ENCODE results near the gene CMTM6.
"Not testable (repeated sequence)": the region's sequence is repeated elsewhere in the genome, so short reads cannot be mapped to it uniquely, and the experiment has no call there.

The CMTM6 gene

GRCh38 chr3:32439421-32439820 lies 63.2 kb downstream of the CMTM6 start:
- Histone ChIP-seq H3K36me3 (ENCODE audit: control insufficient read depth in 4 of 4, insufficient read depth in 4 of 4, low read length in 3 of 4) (peaks cover 4 to 38% (median 10%) of the 10 kb centered on the region in 4 experiments), H3K4me1 (ENCODE audit: control extremely low read depth in 1 of 4, control insufficient read depth in 4 of 4, insufficient read depth in 4 of 4, low read length in 3 of 4) (peaks cover 0 to 20% (median 7%) of the 10 kb centered on the region in 4 experiments)
- H3K27ac ChIP-seq (ENCODE audit: insufficient read depth in 1 of 2, low read depth in 1 of 2, low read length in 2 of 2, poor library complexity in 1 of 2, severe bottlenecking in 2 of 2); H3K4me3 ChIP-seq (ENCODE audit: control insufficient read depth in 1 of 7, extremely low read depth in 1 of 7, insufficient read depth in 4 of 7, low read depth in 2 of 7, low read length in 6 of 7); POLR2A ChIA-PET; H3K27me3 ChIP-seq (replicated peaks in 2 of 5; ENCODE audit: control insufficient read depth in 4 of 5, insufficient read depth in 5 of 5, low read length in 4 of 5); H3K9me3 ChIP-seq (ENCODE audit: control extremely low read depth in 1 of 5, control insufficient read depth in 4 of 5, insufficient read depth in 2 of 5, low read depth in 1 of 5, low read length in 4 of 5); DNase-seq: not testable (repeated sequence)
- WGBS (ENCODE audit: insufficient coverage): 100% methylated on average over 3 of the region's 4 CpGs
- CTCF ChIA-PET: interaction anchor here (0.8 to 3.1 kb wide), 5 partner anchors 10 to 28 kb away, joined by 3 to 10 read pairs (median 8); no protein-coding TSS in a partner anchor

DNA sequence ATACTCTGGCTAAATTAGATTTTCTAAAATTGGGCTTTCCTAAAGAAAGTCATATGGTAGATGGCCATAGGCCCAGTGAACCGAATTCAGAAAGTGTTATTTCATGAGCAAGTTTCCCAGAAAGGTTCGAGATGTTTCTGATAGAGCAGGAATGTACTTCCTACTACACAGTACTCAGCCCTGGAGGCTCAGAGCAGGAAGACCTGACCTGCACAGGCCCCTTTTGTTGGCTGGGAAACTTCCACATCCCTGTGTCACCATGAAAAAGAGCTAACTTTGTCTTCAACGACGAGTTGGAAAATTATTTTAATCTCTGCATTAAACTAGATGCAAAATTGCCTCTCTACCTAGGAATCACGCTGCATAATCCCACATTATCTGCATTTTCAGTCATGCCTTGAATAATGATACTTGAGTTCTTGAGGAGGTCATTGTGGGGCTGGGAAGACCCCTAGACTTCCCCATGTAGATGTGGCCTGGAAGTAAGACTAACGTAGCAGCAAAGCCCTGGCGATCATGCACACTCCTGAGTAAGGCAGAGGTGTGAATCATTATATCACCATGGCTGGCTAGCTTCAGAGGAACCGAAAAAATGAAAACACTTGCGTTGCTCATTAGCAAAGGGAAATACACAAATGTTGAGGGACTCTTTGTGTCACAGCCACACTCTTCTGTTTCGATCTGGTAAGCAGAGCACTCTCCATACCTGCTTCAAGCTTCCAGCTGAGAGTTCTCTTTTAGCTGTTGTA lies 63.9 kb downstream of the CMTM6 start:
- peaks cover 0 to 20% (median 7%) of the 10 kb centered on the region in 4 experiments for H3K4me1 ChIP-seq (ENCODE audit: control extremely low read depth in 1 of 4, control insufficient read depth in 4 of 4, insufficient read depth in 4 of 4, low read length in 3 of 4)
- no peak overlapping the region for H3K4me3 ChIP-seq (ENCODE audit: control insufficient read depth in 1 of 7, extremely low read depth in 1 of 7, insufficient read depth in 4 of 7, low read depth in 2 of 7, low read length in 6 of 7)
- H3K36me3 ChIP-seq (ENCODE audit: control insufficient read depth in 4 of 4, insufficient read depth in 4 of 4, low read length in 3 of 4): peaks cover 0 to 35% (median 10%) of the 10 kb centered on the region in 4 experiments
- ChIA-PET CTCF (interaction anchor here (0.8 to 3.1 kb wide), 12 partner anchors 10 to 63 kb away, joined by 3 to 14 read pairs (median 5); no protein-coding TSS in a partner anchor), POLR2A (no interaction called here)
- no peak for DNase-seq
- no peaks in the 10 kb centered on the region for H3K9me3 ChIP-seq (ENCODE audit: control extremely low read depth in 1 of 5, control insufficient read depth in 4 of 5, insufficient read depth in 2 of 5, low read depth in 1 of 5, low read length in 4 of 5)
- WGBS (ENCODE audit: insufficient coverage): 82% methylated on average over 6 of the region's 10 CpGs
- no peak overlapping the region for H3K27ac ChIP-seq (ENCODE audit: insufficient read depth in 1 of 2, low read depth in 1 of 2, low read length in 2 of 2, poor library complexity in 1 of 2, severe bottlenecking in 2 of 2)
- no peaks in the 10 kb centered on the region for H3K27me3 ChIP-seq (replicated peaks in 2 of 5; ENCODE audit: control insufficient read depth in 4 of 5, insufficient read depth in 5 of 5, low read length in 4 of 5)

DNA sequence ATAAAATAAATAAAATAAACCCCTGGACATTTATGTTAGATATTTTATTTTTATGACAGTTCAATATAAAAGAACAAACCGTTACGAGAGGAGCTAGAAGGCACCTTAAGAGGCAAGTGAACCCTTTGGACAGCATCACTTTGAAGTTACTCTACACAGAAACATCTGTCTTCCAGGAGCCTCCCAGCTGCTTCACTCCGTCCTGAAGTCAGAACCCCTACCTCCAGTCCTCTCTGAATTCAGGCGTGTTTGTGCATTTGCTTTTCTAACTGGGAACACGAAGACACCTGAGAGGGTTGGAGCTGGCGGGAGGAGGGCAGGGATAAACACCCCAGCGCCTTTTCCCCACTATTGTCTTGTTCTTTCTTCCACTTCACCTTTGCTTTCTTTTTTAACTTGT lies 64.8 kb downstream of the CMTM6 start:
- DNase-seq: no peak
- Histone ChIP-seq H3K9me3 (ENCODE audit: control extremely low read depth in 1 of 5, control insufficient read depth in 4 of 5, insufficient read depth in 2 of 5, low read depth in 1 of 5, low read length in 4 of 5) (no peaks in the 10 kb centered on the region), H3K4me1 (ENCODE audit: control extremely low read depth in 1 of 4, control insufficient read depth in 4 of 4, insufficient read depth in 4 of 4, low read length in 3 of 4) (peaks cover 5 to 28% (median 14%) of the 10 kb centered on the region in 4 experiments), H3K27me3 (replicated peaks in 2 of 5; ENCODE audit: control insufficient read depth in 4 of 5, insufficient read depth in 5 of 5, low read length in 4 of 5) (no peaks in the 10 kb centered on the region), H3K27ac (ENCODE audit: insufficient read depth in 1 of 2, low read depth in 1 of 2, low read length in 2 of 2, poor library complexity in 1 of 2, severe bottlenecking in 2 of 2) (no peak overlapping the region), H3K36me3 (ENCODE audit: control insufficient read depth in 4 of 4, insufficient read depth in 4 of 4, low read length in 3 of 4) (peaks cover 0 to 30% (median 5%) of the 10 kb centered on the region in 4 experiments), H3K4me3 (ENCODE audit: control insufficient read depth in 1 of 7, extremely low read depth in 1 of 7, insufficient read depth in 4 of 7, low read depth in 2 of 7, low read length in 6 of 7) (no peak overlapping the region)
- 100% methylated on average over 1 of the region's 7 CpGs for WGBS (ENCODE audit: insufficient coverage)
- POLR2A ChIA-PET: no interaction called here
- CTCF ChIA-PET: interaction anchor here (0.6 to 2.4 kb wide), 13 partner anchors 9 to 776 kb away, joined by 3 to 14 read pairs (median 5); no protein-coding TSS in a partner anchor

DNA sequence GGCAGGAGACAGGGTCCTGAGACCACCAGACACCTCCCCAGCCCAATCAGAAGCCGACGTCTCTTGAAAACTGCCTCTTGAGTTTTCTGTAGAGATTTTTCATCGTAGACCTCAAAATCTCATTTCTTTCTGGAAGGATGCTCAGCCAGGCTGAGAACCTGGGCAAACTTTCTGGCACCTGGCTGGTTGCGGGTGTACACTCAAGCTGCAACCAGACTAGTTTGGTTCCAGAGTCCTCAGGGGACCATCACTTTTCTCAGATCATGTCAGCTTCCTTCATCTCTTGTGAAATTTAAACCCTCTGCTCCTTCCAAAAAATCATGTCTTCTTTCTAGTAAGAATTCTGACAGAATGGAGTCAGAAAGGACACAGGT lies 65.8 kb downstream of the CMTM6 start:
- Histone ChIP-seq H3K4me3 (ENCODE audit: control insufficient read depth in 1 of 7, extremely low read depth in 1 of 7, insufficient read depth in 4 of 7, low read depth in 2 of 7, low read length in 6 of 7) (no peak overlapping the region), H3K4me1 (ENCODE audit: control extremely low read depth in 1 of 4, control insufficient read depth in 4 of 4, insufficient read depth in 4 of 4, low read length in 3 of 4) (peaks cover 9 to 39% (median 22%) of the 10 kb centered on the region in 4 experiments), H3K36me3 (ENCODE audit: control insufficient read depth in 4 of 4, insufficient read depth in 4 of 4, low read length in 3 of 4) (peaks cover 0 to 22% (median 1%) of the 10 kb centered on the region in 4 experiments), H3K9me3 (ENCODE audit: control extremely low read depth in 1 of 5, control insufficient read depth in 4 of 5, insufficient read depth in 2 of 5, low read depth in 1 of 5, low read length in 4 of 5) (no peaks in the 10 kb centered on the region), H3K27me3 (replicated peaks in 2 of 5; ENCODE audit: control insufficient read depth in 4 of 5, insufficient read depth in 5 of 5, low read length in 4 of 5) (no peaks in the 10 kb centered on the region), H3K27ac (ENCODE audit: insufficient read depth in 1 of 2, low read depth in 1 of 2, low read length in 2 of 2, poor library complexity in 1 of 2, severe bottlenecking in 2 of 2) (no peak overlapping the region)
- 98% methylated on average over 4 of the region's 4 CpGs for WGBS (ENCODE audit: insufficient coverage)
- CTCF ChIA-PET: interaction anchor here (1.4 to 2.4 kb wide), 4 partner anchors 11 to 31 kb away, joined by 3 to 7 read pairs (median 4); no protein-coding TSS in a partner anchor
- POLR2A ChIA-PET: no interaction called here
- no peak for DNase-seq

GRCh38 chr3:32435911-32436815 lies 66.5 kb downstream of the CMTM6 start:
- H3K27ac ChIP-seq (ENCODE audit: insufficient read depth in 1 of 2, low read depth in 1 of 2, low read length in 2 of 2, poor library complexity in 1 of 2, severe bottlenecking in 2 of 2): no peak overlapping the region
- peaks cover 0 to 20% (median 0%) of the 10 kb centered on the region in 4 experiments for H3K36me3 ChIP-seq (ENCODE audit: control insufficient read depth in 4 of 4, insufficient read depth in 4 of 4, low read length in 3 of 4)
- no peaks in the 10 kb centered on the region for H3K9me3 ChIP-seq (ENCODE audit: control extremely low read depth in 1 of 5, control insufficient read depth in 4 of 5, insufficient read depth in 2 of 5, low read depth in 1 of 5, low read length in 4 of 5)
- 97% methylated on average over 3 of the region's 4 CpGs for WGBS (ENCODE audit: insufficient coverage)
- no peak overlapping the region for H3K4me3 ChIP-seq (ENCODE audit: control insufficient read depth in 1 of 7, extremely low read depth in 1 of 7, insufficient read depth in 4 of 7, low read depth in 2 of 7, low read length in 6 of 7)
- CTCF ChIA-PET: interaction anchor here (0.8 to 2.4 kb wide), 5 partner anchors 11 to 32 kb away, joined by 3 to 6 read pairs (median 3); no protein-coding TSS in a partner anchor
- DNase-seq: no peak
- H3K27me3 ChIP-seq (replicated peaks in 2 of 5; ENCODE audit: control insufficient read depth in 4 of 5, insufficient read depth in 5 of 5, low read length in 4 of 5): no peaks in the 10 kb centered on the region
- peaks cover 11 to 45% (median 26%) of the 10 kb centered on the region in 4 experiments for H3K4me1 ChIP-seq (ENCODE audit: control extremely low read depth in 1 of 4, control insufficient read depth in 4 of 4, insufficient read depth in 4 of 4, low read length in 3 of 4)
- POLR2A ChIA-PET: no interaction called here

GRCh38 chr3:32434206-32434605 lies 68.4 kb downstream of the CMTM6 start:
- ChIA-PET POLR2A (no interaction called here), CTCF (interaction anchor here (0.6 to 2.2 kb wide), 5 partner anchors 8 to 58 kb away, joined by 3 to 9 read pairs (median 5); no protein-coding TSS in a partner anchor)
- 100% methylated on average over 2 of the region's 4 CpGs for WGBS (ENCODE audit: insufficient coverage)
- Histone ChIP-seq H3K27ac (ENCODE audit: insufficient read depth in 1 of 2, low read depth in 1 of 2, low read length in 2 of 2, poor library complexity in 1 of 2, severe bottlenecking in 2 of 2) (no peak overlapping the region), H3K36me3 (ENCODE audit: control insufficient read depth in 4 of 4, insufficient read depth in 4 of 4, low read length in 3 of 4) (peaks cover 0 to 20% (median 0%) of the 10 kb centered on the region in 4 experiments), H3K4me1 (ENCODE audit: control extremely low read depth in 1 of 4, control insufficient read depth in 4 of 4, insufficient read depth in 4 of 4, low read length in 3 of 4) (peaks cover 14 to 61% (median 30%) of the 10 kb centered on the region in 4 experiments), H3K4me3 (ENCODE audit: control insufficient read depth in 1 of 7, extremely low read depth in 1 of 7, insufficient read depth in 4 of 7, low read depth in 2 of 7, low read length in 6 of 7) (no peak overlapping the region), H3K9me3 (ENCODE audit: control extremely low read depth in 1 of 5, control insufficient read depth in 4 of 5, insufficient read depth in 2 of 5, low read depth in 1 of 5, low read length in 4 of 5) (no peaks in the 10 kb centered on the region), H3K27me3 (replicated peaks in 2 of 5; ENCODE audit: control insufficient read depth in 4 of 5, insufficient read depth in 5 of 5, low read length in 4 of 5) (no peaks in the 10 kb centered on the region)
- DNase-seq: no peak
